ENCODE data around the gene BTK.

Gene BTK
- 0 to 0.14 reads per million in 2 donors for total RNA-seq

GRCh38 chrX:101385795-101386541, at the start of gene BTK:
Gene BTK (minus strand): TSS chrX:101386191. CDS start chrX:101375284, 10,907 bp downstream.
- no peak for DNase-seq

- no peak for DNase-seq
Measured at GRCh38 chrX:101430457-101431078, 44.6 kb upstream of the BTK start.

DNA sequence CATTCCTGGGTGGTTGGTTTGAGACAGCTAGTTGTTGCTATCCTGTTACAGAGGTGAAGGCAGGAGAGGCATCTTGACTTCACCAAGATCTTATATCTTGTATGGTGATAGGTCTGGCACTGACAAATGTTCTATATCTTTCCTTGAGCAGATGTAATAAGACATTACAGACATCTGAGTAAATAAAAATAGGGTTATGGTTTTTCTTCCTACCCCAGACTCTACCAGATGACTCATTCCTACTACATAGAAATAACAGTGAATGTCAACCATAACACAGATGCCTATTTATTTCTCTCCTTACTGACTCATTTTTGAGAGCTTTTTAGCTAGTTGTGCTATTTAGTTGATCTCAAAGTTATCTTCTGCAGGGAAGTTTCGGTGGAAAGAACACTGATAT, 43.9 kb upstream of the BTK start:
- DNase-seq: no peak

DNA sequence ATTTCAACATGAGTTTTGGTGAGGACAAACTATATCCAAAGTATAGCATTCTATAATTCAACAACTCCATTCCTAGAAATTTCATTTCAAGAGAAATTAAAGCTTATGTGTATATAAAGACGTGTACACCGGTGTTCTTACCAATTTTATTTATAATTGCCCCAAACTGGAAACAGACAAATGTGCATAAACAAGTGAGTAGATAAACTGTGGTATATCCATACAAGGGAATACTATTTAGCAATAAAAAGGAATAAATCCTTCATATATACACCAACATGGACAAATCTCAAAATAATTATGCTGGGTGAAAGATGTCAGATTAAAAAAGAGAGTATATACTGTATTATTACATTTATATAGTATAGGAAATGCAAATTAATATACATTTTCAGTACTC, 42.0 kb upstream of the BTK start:
- DNase-seq: no peak

DNA sequence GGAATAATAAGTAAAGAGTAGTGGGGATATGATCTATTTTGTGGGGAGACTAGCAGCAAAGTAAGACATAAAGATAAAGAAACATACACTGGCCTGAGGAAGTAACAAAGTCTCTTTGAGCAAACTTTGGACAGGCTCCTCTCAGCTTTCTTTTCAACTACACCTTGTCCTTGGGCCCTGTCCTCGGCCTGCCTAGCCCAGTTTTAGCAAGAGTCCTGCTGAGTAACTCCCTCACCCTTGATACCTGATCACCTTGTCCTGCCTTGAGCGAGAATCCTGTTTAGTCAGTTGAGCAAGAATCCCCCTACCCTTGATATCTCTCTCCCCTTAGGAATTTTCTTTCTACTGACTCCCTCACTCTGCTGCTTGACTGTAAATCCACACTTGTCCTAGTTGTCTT, 33.5 kb upstream of the BTK start:
- DNase-seq: no peak

DNA sequence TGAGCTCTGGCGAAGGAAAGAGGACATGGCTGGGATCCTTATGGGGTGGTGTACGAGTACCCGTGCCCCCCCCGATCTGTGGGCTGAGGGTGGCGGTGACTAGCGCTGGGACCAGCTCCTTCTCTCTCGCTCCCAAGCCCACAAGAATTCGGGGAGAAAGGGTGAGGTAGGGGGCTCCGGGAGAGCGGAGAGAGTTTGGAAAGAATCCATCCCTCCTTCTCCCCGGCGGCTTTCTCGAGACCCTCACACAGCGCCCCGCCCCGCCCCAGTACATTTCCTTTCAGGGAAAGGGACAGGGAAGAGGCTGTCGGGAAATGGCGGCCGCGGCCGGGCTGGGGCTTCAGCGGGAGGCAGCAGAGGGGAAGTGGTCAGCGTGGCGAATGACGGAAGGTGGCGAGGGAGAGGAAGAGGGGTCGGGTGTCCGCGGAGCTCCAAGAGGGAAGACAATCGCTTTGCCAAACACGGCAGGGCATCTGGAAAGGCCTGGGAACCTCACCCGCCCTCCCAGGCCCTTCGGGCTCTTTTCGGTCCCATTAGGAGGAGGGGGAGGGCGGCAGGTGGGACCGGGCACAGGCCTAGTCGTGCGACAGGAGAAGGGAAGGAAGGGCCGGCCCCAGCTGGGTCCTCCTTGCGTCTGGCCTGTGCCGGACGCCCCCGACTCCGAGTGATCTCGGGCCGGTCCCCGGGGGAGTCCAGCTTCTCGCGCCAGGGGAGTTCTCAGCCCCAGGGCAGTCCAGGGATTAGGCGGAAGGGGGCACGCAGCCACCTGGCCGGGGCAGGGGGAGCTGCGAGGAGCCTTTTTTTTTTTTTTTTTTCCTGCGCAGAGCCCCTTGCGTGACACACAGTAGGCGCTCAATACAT, 32.2 kb upstream of the BTK start:
- DNase-seq: peak; percentile 15

GRCh38 chrX:101417190-101417589, 31.2 kb upstream of the BTK start:
- DNase-seq: no peak

DNA sequence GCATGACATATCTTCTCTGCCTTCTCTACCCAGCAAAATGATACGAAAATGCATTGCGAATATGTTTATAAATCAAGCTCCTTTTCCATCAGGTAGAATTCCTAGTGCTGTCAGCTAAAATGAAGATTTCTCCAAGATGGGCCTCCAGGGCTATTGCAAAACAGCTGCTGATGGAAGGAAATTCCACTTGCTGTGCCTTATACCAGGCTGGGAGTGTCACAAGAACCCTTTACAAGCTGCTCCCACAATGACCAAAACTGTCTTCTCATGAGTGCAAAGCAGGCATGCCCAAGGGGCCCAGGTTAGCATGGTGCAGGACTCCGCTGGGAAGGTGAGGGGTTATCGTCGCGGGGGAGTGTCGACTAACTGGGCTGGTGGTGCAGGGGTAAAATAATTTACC, 30.7 kb upstream of the BTK start:
- DNase-seq: no peak

DNA sequence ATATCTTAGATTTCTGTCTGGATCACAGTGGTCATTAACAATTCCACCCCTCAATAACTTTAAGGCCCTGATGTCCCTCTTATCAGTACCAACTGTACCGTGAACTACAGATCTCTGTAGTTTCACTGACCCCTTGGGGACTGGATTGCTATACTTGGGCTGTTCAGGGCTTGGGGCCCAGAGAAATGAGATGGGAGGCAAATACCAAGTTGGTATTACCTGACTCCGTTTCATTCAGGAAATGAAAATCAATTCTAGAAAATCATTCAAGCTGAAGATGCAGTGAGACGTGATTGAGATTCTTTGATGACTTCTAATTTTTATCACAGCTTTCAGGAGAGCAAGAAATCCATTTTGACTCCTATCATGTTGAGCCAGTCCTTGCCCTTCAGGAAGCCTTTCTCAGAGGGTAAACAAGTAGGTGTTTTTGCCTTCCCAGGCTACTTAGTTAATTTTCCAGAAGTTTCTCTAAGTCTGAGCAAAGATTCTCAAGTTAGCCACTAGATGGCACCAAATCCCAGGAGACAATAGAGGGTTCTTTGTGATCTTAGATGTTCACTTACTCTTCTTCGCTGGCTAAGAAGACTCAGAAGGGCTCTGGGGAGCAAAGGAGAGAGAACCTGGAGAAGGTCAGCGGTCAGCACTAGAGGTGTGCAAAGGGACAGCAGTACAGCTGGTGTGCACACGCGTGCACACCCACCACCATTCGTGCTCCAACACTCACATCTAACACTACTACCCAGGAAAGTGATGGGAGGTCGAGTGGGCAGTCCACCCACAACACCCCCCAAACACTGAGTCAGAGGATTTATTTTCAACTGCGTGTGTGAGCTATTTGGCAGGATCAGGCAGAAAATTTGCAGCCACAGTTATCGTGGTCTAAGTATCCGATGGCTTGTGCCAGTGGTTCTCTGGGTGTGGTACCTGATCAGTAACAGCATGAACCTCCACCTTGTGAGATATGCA, 29.5 kb upstream of the BTK start:
- DNase-seq: no peak

DNA sequence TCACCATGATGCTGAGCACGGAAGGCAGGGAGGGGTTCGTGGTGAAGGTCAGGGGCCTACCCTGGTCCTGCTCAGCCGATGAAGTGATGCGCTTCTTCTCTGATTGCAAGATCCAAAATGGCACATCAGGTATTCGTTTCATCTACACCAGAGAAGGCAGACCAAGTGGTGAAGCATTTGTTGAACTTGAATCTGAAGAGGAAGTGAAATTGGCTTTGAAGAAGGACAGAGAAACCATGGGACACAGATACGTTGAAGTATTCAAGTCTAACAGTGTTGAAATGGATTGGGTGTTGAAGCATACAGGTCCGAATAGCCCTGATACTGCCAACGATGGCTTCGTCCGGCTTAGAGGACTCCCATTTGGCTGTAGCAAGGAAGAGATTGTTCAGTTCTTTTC, 26.0 kb upstream of the BTK start:
- no peak for DNase-seq

- no peak for DNase-seq
Measured at GRCh38 chrX:101410461-101410860, 24.5 kb upstream of the BTK start.

- no peak for DNase-seq
Measured at GRCh38 chrX:101409043-101409442, 23.1 kb upstream of the BTK start.

DNA sequence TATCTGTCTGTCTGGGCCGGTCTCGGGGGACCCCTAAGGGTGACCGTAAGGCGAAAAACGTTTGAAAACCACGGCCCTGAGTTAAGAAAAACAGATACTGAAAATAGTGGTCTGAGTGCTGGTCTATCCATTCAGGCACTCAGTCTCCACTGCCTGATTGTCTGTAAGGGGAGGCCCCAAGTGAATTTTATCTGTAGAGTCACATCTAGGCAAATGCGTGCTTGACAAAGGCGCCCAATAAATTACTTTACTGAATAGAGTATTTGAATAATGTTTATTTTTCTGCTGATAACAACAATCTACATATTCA, 22.5 kb upstream of the BTK start:
- DNase-seq: no peak

GRCh38 chrX:101407748-101408531, 21.9 kb upstream of the BTK start, which contains the start of the genes GLA and HNRNPH2:
Gene GLA (minus strand): TSS chrX:101407925. CDS start chrX:101407903, 22 bp downstream.
Gene HNRNPH2 (plus strand): TSS chrX:101408222. CDS start chrX:101411989, 3,767 bp downstream.
- peak; percentile 73 for DNase-seq

DNA sequence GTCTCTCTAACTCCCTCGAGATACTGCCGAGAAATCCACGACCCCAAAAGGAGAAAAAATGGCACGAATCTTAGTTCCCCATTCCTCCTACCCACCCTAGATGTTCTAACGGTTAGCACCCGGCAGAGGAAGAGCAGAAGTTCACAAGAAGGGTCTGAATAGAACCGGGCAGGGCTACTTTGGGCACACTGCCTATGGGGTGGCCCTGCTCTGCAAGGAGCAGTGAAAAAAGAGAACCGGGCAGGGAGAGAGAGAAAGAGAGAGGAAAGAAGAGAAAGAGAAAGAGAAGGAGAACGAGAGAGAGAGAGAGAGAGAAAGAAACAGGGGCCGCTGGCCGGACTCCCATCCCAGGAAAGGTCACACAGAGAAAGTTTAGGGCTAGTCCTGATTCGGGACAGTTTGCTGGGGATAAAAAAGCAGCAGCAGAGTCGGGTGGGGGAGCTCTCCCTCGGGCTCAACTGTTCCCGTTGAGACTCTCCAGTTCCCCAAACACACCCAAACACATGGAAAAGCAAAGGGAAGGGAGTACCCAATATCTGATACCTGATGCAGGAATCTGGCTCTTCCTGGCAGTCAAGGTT, 21.3 kb upstream of the BTK start:
- DNase-seq: no peak

- DNase-seq: no peak
Measured at GRCh38 chrX:101399825-101400224, 13.8 kb upstream of the BTK start.

DNA sequence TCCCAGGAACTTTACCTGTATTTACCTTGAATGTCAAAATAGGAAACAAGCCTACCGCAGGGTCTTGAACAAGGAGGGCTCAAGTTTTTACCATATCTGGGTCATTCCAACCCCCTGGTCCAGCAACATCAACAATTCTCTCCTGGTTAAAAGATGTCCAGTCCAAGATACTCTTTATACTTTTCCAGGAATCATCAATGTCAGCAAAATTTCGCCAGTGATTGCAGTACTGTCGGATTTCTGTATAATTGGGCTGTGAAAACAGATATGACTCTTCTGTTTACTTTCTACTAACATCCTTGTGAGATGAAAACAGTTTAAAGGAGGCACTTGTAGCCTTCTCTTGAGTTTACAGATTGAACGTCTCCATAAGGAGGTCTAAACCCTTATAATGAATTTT, 12.7 kb upstream of the BTK start:
- DNase-seq: no peak

DNA sequence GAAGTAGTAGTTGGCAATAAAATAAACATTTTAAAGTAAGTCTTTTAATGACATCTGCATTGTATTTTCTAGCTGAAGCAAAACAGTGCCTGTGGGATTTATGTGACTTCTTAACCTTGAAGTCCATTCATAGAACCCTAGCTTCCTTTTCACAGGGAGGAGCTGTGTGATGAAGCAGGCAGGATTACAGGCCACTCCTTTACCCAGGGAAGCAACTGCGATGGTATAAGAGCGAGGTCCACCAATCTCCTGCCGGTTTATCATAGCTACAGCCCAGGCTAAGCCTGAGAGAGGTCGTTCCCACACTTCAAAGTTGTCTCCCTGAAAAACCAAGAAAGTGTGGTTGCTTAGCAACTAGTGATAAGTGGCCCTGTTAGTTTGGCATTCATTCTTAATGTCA, 11.8 kb upstream of the BTK start:
- DNase-seq: no peak

- DNase-seq: no peak
Measured at GRCh38 chrX:101395789-101396188, 9.8 kb upstream of the BTK start.

DNA sequence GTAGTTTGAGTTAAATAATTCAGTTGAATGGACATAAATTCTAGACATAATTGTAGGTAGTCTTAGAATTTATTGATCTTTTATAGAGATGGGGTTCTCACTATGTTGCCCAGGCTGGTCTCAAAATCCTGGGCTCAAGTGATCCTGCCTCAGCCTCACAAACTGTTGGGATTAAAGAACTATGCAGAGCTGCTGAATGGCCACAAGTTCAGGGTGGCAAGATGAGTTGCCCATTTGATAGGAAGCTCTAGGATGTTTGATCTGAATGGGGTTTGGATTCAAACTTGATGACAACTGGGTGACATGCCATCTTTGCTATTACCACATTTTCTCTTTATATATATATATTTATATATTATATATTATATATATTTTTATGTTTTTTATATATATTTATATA, 8.4 kb upstream of the BTK start:
- DNase-seq: no peak
